Smooth muscle cell of trachea (primary cell): ENCODE measurements around the gene TEX13D. TPM values are rescaled to one million over a fixed set of nuclear protein-coding genes. Genes with fewer than 3 reads are reported as not detected.

ENCODE experiments used
- total RNA-seq: library from RNA; depleted of rRNA; stranded (reverse); fragments of >200 nt; gene quantifications from 2 replicates; pipeline ENCODE4 v1.2.1, GENCODE V29; 2014

The TEX13D gene
- not detected in 2 replicates for total RNA-seq

DNA sequence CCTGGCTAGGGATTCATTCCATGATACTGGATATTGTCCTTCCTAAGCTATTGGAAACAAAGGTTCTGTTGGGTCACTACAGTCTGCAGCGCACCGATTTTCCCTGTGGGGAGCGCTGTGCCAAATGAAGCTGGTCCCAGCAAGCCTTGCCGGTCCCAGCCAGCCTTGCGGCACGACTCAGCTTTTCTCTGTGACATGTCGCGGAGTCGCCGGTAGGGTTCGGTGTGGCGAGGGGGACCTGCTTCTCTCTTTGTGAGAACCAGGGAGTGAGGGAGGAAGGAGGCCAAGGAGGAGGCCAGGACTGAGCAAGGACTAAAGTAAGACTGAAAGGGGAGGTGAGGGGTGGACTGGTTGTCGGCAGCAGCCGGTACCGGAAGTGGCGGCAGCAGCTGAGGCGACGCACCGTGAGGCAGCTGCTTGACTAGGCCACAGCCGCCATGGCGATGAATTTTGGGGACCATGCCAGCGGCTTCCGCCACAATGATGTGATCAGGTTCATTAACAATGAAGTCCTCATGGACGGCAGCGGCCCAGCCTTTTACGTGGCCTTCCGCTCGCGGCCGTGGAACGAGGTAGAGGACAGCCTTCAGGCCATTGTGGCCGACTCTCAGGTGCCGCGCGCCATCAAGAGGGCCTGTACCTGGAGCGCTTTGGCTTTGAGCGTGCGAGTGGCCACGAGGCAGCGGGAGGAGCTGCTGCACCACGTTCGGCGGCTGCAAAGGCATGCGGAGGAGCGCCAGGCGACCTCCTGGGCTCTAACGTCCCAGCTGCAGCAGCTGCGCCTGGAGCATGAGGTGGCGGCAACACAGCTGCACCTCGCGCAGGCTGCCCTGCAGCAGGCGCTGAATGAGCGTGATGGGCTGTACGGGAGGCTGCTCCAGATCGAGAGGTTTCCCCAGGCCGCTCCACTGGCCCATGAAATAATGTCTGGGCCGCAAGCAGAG, at the start of gene TEX13D:
TSS of gene TEX13D (plus strand) at position 180 of the 944 bp plus-strand sequence. CDS start at position 438, 258 bp downstream.

GRCh38 chrX:124346117-124346876, 13.8 kb downstream of the TEX13D start, which contains the start of gene SH2D1A:
Gene SH2D1A, plus strand, starts transcription at chrX:124346563. Its CDS starts 80 bp downstream, at chrX:124346643.

Other genes starting within 250 kb of the TEX13D start
- gene SH2D1A, start 13.9 kb downstream of the TEX13D start, total RNA-seq = not detected in 2 replicates